ENCODE results near the gene TRAPPC5.

Gene TRAPPC5

GRCh38 chr19:7645656-7646425 is 34.8 kb upstream of the TRAPPC5 start:
- DNase-seq = no peak

- DNase-seq = no peak
These were observed 34.3 kb upstream of the TRAPPC5 start for GRCh38 chr19:7646426-7646700.

DNA sequence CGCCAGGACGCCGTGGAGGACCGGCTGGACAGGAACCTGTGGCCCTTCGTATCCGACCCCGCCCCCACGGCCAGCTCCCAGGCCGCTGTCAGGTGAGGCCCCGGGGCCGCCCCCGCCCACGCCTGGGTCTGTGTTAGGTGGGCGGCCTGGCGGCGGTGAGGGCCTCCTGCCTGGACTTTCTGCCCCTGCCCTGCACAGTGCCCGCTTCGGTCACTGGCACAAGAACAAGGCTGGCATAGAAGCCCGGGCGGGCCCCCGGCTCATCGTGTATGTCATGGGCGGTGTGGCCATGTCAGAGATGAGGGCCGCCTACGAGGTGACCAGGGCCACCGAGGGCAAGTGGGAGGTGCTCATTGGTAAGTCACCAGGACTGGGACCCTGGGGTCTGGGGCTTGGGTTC is 33.5 kb upstream of the TRAPPC5 start:
- DNase-seq = no peak

DNA sequence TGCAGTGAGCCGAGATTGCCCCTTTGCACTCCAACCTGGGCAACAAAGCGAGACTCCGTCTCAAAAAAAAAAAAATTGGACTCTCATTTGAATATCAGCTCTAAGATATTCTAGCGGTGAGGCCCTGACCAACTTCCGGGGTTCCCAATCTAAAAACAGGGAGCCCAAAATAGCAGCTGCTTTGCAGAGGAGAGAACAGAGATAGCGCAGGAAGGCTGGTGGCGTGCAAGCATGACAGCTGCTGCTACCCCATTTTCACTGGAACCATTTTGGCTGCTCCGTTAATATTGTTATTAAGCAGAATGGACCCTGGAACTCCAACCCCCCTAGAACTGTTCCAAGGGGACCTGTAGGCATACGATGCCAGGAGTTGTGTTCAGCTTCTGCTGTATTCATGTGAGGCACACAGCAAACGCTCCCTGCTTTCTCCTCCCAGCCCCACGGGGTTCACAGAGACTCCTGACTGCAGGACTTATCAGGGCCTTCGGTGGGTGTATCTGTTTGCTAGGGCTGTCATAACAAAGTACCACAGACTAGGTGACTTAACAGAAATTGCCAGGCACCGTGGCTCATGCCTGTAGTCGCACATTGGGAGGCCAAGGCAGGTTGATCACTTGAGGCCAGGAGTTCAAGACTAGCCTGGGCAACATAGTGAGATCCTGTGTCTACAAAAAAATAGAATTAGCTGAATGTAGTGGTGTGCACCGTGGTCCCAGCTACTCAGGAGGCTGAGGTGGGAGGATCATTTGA is 32.2 kb upstream of the TRAPPC5 start:
- DNase-seq = no peak

GRCh38 chr19:7650148-7650547 is 30.5 kb upstream of the TRAPPC5 start:
- DNase-seq = no peak

DNA sequence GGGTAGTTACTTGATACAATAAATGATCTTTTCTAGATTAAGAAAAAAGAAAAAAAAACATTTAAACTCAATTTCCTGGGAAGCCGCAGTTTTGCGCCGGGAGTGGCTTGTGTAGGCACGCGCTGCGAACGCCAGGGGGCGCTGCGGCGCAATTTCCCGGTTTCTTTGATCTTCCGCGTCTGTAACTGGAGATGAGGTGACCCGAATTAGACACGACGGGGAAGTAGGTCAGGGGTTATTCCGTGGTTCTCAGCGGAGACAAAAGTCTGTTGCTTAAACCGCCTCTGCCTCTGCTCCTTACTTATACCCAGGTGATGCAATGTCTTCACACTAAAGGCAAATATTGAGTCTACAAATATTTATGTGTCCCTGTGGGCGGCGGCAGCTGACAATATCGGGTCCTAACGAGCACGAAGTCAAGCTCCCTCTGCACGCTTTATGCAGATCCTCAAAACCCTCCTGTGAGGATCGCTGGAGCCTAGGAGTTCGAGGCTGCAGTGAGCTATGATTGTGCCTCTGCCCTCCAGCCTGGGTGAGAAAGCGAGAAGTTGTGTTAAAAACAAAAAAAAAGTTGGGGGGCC is 28.5 kb upstream of the TRAPPC5 start:
- peak; percentile 94 to 96 (median 95) for DNase-seq

GRCh38 chr19:7654401-7654800 is 26.2 kb upstream of the TRAPPC5 start:
- DNase-seq = no peak

DNA sequence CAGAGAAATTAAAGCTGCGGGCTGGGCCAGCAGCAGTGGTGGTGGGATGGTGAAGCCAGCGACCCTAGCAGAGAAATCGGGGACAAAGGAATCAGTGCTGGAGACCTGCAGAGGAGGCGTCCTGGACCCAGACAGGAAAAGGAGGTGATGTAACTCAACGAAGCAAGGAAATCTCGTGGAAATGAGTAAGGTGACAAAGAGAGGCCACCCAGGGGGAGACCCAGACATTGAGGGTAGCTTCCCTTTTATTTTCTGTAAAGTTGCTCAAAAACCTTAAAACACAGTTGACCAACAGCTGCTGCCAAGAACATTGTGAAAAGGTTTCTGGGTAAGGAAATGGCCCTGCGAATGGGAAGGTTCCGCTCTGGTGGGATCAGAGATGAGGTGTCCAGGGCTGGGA is 25.1 kb upstream of the TRAPPC5 start:
- peak; percentile 84 to 93 (median 90) for DNase-seq

GRCh38 chr19:7657131-7657751 is 23.4 kb upstream of the TRAPPC5 start:
- peak; percentile 91 to 95 (median 95) for DNase-seq

DNA sequence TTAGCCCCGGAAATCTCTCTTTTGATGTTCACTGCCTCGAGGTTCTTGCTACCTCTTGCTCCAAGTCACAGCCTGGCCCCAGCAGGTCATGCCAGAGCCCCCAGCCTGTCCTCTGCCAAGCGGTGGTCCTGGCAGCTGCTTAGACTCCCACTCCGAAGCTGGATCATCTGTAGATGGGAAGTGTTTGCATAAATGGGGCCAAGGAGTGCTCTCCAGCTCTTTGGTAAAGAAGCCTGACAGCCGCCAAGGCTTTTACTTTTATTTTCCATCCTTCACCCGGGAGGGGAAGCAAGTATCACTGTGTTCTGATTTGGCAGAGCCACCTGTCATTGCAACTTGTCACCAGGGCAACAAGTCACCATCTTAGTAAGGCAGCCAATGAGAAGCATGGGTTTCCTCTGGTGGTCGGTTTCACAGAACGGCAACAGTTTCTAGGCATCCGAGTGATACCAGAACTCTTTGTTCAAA is 22.4 kb upstream of the TRAPPC5 start:
- DNase-seq = peak; percentile 36 to 68 (median 59)

- DNase-seq = peak; percentile 35 to 52 (median 44)
These were observed 18.7 kb upstream of the TRAPPC5 start for GRCh38 chr19:7661744-7662538.

DNA sequence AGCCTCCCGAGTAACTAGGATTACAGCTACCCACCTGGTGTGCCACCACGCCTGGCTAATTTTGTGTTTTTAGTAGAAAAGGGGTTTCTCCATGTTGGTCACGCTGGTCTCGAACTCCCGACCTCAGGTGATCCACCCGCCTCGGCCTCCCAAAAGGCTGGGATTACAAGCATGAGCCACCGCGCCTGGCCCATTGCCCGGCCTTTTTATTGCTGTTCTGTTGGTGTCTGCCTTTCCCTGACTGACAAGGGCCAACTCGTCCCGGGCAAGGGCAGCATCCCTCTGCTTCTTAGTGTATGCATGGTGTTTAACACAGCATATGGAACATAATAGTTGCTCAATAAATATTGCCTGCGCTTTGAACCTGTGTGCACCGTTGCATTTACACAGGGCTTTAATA is 18.0 kb upstream of the TRAPPC5 start:
- DNase-seq = no peak

GRCh38 chr19:7663706-7664105 is 16.9 kb upstream of the TRAPPC5 start:
- DNase-seq = no peak

- no peak for DNase-seq
These were observed 15.6 kb upstream of the TRAPPC5 start for GRCh38 chr19:7665076-7665475.

GRCh38 chr19:7668842-7669241 is 11.8 kb upstream of the TRAPPC5 start, which contains the start of gene RETN:
TSS of gene RETN (plus strand) at chr19:7669049. CDS start at chr19:7669327, 278 bp downstream.
- DNase-seq = no peak

GRCh38 chr19:7669641-7670040 is 11.0 kb upstream of the TRAPPC5 start:
- no peak for DNase-seq

DNA sequence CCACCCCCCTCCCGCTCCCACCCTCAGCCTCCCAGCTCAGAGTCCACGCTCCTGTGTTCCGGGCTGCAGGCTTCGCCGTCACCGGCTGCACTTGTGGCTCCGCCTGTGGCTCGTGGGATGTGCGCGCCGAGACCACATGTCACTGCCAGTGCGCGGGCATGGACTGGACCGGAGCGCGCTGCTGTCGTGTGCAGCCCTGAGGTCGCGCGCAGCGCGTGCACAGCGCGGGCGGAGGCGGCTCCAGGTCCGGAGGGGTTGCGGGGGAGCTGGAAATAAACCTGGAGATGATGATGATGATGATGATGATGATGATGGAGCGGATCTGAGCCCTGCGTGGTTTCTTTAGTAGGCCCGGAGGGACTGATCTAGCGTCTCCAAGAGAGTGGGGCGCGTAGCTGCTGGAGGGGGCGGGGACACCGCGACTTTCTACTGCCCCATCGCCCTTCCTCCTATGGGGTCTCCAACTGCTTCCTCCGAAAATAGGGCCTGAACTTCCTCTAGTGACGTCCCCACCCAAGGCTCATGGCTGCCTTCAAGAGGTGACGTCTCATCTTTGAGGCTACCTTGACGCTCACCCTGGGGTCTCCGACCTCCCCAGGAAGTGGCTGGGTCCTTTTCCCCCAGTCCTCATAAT is 10.4 kb upstream of the TRAPPC5 start:
- peak; percentile 29 to 67 (median 54) for DNase-seq

GRCh38 chr19:7670790-7671189 is 9.8 kb upstream of the TRAPPC5 start:
- DNase-seq = no peak

- DNase-seq = no peak
These were observed 8.1 kb upstream of the TRAPPC5 start for GRCh38 chr19:7672522-7672921.

DNA sequence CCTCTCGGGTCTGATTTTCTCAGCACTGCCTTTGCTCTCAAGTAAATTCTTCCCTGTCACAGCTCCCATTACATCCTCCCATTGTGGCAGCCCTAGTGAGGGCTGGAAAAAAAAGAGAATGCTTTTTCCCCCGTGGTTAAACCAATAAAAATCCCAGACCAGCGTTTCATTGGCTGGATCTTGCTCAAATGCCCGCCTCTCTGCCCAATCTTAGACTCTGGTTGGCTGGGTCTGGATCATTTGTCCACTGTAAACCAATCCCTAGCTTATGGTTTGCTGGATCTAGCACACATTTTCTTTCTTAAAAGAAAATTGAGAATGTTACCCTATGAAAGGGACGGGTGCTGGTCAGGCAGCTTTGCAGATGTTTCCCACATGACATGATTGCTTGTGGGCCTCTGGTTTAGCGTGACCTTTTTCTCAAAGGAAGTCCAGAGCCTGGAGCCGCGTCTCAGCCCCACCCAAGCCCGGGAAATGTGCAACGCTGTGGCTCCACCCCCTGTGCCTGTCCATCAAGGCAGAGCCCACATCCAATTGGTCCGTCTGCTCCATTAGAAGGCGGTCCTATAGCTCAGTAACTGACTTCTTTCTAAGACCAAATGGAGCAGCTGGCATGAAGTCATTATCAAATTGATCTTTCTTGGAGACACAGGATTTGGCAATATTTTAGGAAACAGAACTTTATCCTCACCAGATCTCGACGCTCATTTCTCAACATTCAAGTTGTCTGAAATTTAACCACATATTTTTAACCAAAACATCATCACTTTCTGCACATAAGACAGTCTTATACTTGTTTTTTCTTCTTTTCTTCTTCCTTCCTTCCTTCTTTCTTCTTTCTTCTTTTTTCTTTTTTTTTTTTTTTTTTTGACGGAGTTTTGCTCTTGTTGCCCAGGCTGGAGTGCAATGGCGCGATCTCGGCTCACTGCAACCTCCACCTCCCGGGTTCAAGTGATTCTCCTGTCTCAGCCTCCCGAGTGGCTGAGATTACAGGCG is 6.3 kb upstream of the TRAPPC5 start:
- peak; percentile 88 to 93 (median 91) for DNase-seq

DNA sequence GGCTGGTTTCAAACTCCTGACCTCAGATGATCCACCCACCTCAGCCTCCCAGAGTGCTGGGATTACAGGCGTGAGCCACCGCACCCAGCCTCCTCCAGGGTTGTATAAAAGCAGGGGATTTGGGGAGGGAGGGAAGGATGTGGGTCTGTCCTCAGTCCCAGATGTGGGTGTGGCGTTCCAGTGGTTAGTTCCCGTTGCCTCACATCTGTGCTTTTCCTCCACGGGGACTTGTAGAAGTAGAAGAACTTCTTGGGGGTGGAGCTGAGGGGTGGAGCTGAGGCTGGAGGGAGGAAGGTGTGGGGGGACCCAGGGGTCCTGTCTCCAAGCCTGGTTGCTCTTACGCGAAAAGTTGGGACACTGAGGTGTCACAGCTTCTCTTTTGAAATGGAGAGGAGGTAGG is 4.3 kb upstream of the TRAPPC5 start:
- peak; percentile 57 to 64 (median 58) for DNase-seq
